ENCODE measurements around the gene SPOCD1.

GRCh38 chr1:31773861-31774260 lies 42.0 kb downstream of the SPOCD1 start:
- TF ChIP-seq CTCF (IDR thresholded peaks at IDR 0.05; ENCODE audit: insufficient read depth, low read length) (no peak), GABPA (IDR thresholded peaks at IDR 0.05; ENCODE audit: low read depth) (no peak)

Data from HL-60 (cell line).